ENCODE measurements around the gene SOBP. TPM values are rescaled to one million over a fixed set of nuclear protein-coding genes. Genes with fewer than 3 reads are reported as not detected.
A peak's percentile ranks its signal among the peaks of the same experiment; 100 is the strongest.

SOBP gene
- total RNA-seq, 1 experiment from 2014 or later, result 10.1 TPM

GRCh38 chr6:107676042-107676441 is 186.1 kb downstream of the SOBP start (continued):
- no peak for TF ChIP-seq SMAD4 (CRISPR knock-in tag; IDR thresholded peaks at IDR 0.05)
- no peak for TF ChIP-seq ZNF121 (CRISPR knock-in tag; IDR thresholded peaks at IDR 0.05)
- no peak for TF ChIP-seq CREM (CRISPR knock-in tag; IDR thresholded peaks at IDR 0.05)
- TF ChIP-seq ZNF423 (CRISPR knock-in tag; IDR thresholded peaks at IDR 0.05), result no peak
- no peak for TF ChIP-seq RORB (CRISPR knock-in tag; IDR thresholded peaks at IDR 0.05)
- no peak for TF ChIP-seq MXD4 (CRISPR knock-in tag; IDR thresholded peaks at IDR 0.05; ENCODE audit: borderline replicate concordance)

GRCh38 chr6:107677399-107677798 is 187.5 kb downstream of the SOBP start:
- peaks cover 22% of the 10 kb centered on the region for H3K4me1 Mint-ChIP-seq
- no peak for ATAC-seq
- H3K27ac Mint-ChIP-seq, result no peak overlapping the region
- H3K36me3 Mint-ChIP-seq, result peaks cover under 1% of the 10 kb centered on the region; the same call in 1 of the 2 replicates
- H3K9me3 Mint-ChIP-seq, result peaks cover 5% of the 10 kb centered on the region
- TF ChIP-seq ZNF263 (CRISPR knock-in tag; IDR thresholded peaks at IDR 0.05; ENCODE audit: low read depth) (no peak), ZNF512 (CRISPR knock-in tag; IDR thresholded peaks at IDR 0.05; ENCODE audit: borderline replicate concordance) (no peak), ZNF396 (CRISPR knock-in tag; IDR thresholded peaks at IDR 0.05; ENCODE audit: borderline replicate concordance) (no peak), NFATC4 (CRISPR knock-in tag; IDR thresholded peaks at IDR 0.05) (no peak), ZNF121 (CRISPR knock-in tag; IDR thresholded peaks at IDR 0.05) (no peak), ZNF532 (CRISPR knock-in tag; IDR thresholded peaks at IDR 0.05; ENCODE audit: borderline replicate concordance) (no peak), PRRX2 (CRISPR knock-in tag; IDR thresholded peaks at IDR 0.05) (no peak), TCF7 (CRISPR knock-in tag; IDR thresholded peaks at IDR 0.05; ENCODE audit: low read depth) (no peak)
- TF ChIP-seq, protein P1, sequence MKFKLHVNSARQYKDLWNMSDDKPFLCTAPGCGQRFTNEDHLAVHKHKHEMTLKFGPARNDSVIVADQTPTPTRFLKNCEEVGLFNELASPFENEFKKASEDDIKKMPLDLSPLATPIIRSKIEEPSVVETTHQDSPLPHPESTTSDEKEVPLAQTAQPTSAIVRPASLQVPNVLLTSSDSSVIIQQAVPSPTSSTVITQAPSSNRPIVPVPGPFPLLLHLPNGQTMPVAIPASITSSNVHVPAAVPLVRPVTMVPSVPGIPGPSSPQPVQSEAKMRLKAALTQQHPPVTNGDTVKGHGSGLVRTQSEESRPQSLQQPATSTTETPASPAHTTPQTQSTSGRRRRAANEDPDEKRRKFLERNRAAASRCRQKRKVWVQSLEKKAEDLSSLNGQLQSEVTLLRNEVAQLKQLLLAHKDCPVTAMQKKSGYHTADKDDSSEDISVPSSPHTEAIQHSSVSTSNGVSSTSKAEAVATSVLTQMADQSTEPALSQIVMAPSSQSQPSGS (CRISPR knock-in tag; IDR thresholded peaks at IDR 0.05; ENCODE audit: borderline replicate concordance, low read depth), result no peak
- POLR2A ChIA-PET, result no interaction called here
- H3K27me3 Mint-ChIP-seq (ENCODE audit: low read depth), result peaks cover 13% of the 10 kb centered on the region
- CTCF ChIA-PET, result no interaction called here
- H3K4me3 Mint-ChIP-seq, result no peak overlapping the region
- no peak for DNase-seq (ENCODE audit: low spot score)

DNA sequence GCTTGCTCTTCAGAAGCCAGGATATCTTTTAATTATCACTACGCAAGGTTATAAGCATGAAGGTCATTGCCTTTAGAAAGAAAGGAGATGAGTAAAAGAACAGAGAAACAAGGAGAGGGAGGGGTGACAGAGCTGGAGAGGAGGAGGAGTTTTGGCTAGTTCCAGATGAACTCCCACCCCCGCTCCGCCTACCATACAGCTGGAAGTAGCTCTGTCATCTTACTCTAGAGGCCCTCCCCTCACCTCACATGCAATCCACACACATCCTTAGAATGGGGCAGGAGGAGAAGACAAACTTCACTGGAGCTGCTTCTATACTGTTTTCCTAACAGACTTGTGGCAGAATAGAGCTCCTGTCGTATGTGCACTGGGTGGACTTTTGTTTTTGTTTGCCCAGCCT is 189.5 kb downstream of the SOBP start:
- Mint-ChIP-seq H3K4me1 (peaks cover 20% of the 10 kb centered on the region), H3K9me3 (peaks cover 21% of the 10 kb centered on the region), H3K27me3 (ENCODE audit: low read depth) (peaks cover 13% of the 10 kb centered on the region), H3K4me3 (no peak overlapping the region), H3K27ac (no peak overlapping the region), H3K36me3 (peaks cover 9% of the 10 kb centered on the region)
- POLR2A ChIA-PET, result interaction anchor here (0.6 kb wide), 1 partner anchor 23 kb away, joined by 3 read pairs; no protein-coding TSS in a partner anchor
- CTCF ChIA-PET, result interaction anchor here (0.9 to 3.1 kb wide), 10 partner anchors 8 to 501 kb away, joined by 3 to 20 read pairs (median 4); no protein-coding TSS in a partner anchor
- peak; percentile 89 for ATAC-seq
- DNase-seq (ENCODE audit: low spot score), result peak; percentile 59
- TF ChIP-seq NR1H2 (CRISPR knock-in tag; IDR thresholded peaks at IDR 0.05) (no peak), ELF4 (CRISPR knock-in tag; IDR thresholded peaks at IDR 0.05; ENCODE audit: low read depth) (no peak), RORB (CRISPR knock-in tag; IDR thresholded peaks at IDR 0.05) (no peak), EMX1 (CRISPR knock-in tag; IDR thresholded peaks at IDR 0.05) (no peak), KAT7 (CRISPR knock-in tag; IDR thresholded peaks at IDR 0.05; ENCODE audit: borderline replicate concordance) (no peak), TP53 (CRISPR knock-in tag; IDR thresholded peaks at IDR 0.05) (no peak), GTF2I (CRISPR knock-in tag; conservative IDR thresholded peaks at IDR 0.05) (no peak), ATF6 (CRISPR knock-in tag; IDR thresholded peaks at IDR 0.05) (no peak), ZNF423 (CRISPR knock-in tag; IDR thresholded peaks at IDR 0.05) (no peak), JAZF1 (CRISPR knock-in tag; IDR thresholded peaks at IDR 0.05) (no peak), ZNF138 (CRISPR knock-in tag; conservative IDR thresholded peaks at IDR 0.05) (no peak), NFATC4 (CRISPR knock-in tag; IDR thresholded peaks at IDR 0.05) (no peak), CREM (CRISPR knock-in tag; IDR thresholded peaks at IDR 0.05) (no peak), ZNF512 (CRISPR knock-in tag; IDR thresholded peaks at IDR 0.05; ENCODE audit: borderline replicate concordance) (no peak)

Measured in WTC11 (cell line).